ENCODE results near the gene TNK2. TPM values are rescaled to one million over a fixed set of nuclear protein-coding genes. Genes with fewer than 3 reads are reported as not detected.

TNK2 gene
- total and polyA plus RNA-seq, 2 donors (not counting 3 experiments of a cell fraction or from before 2014, with no cell fraction given): 18.6 to 71.6 TPM

- dilution Hi-C loops (cut with MboI; ENCODE audit: extremely low pct_ligation_motif_present, low sequenced_read_pairs): no loop called here
- H4K20me1 ChIP-seq (replicated peaks; ENCODE audit: control insufficient read depth, extremely low read depth, insufficient read depth, low read length): no peaks in the 10 kb centered on the region
- no peaks in the 10 kb centered on the region for H3K9me1 ChIP-seq (replicated peaks; ENCODE audit: control insufficient read depth, extremely low read depth, insufficient read depth, low read length)
- H2AFZ ChIP-seq (ENCODE audit: low read depth, low read length): no peak overlapping the region
- FAIRE-seq: no peak
- no peak for DNase-seq (ENCODE audit: low read depth, low spot score)
- TF ChIP-seq CTCF (IDR thresholded peaks at IDR 0.05; ENCODE audit: extremely low read depth in 1 of 2, insufficient read depth in 1 of 2, low read depth in 1 of 2, low read length in 2 of 2) (no peak), MAX (IDR thresholded peaks at IDR 0.05; ENCODE audit: insufficient read depth, insufficient read length) (no peak), POLR2A (IDR thresholded peaks at IDR 0.05; ENCODE audit: low read depth, low read length) (no peak), MYC (IDR thresholded peaks at IDR 0.05; ENCODE audit: low read depth, low read length) (no peak), POLR2AphosphoS5 (IDR thresholded peaks at IDR 0.05; ENCODE audit: insufficient read depth, low read depth, low read length) (no peak), EZH2 (IDR thresholded peaks at IDR 0.05; ENCODE audit: borderline replicate concordance, low read depth, low read length, severe bottlenecking) (no peak), JUN (IDR thresholded peaks at IDR 0.05; ENCODE audit: borderline replicate concordance, insufficient read depth, insufficient read length, low read depth) (no peak), GATA2 (IDR thresholded peaks at IDR 0.05; ENCODE audit: insufficient read depth, insufficient read length, low read depth, low read length) (no peak), FOS (IDR thresholded peaks at IDR 0.05; ENCODE audit: borderline replicate concordance, insufficient read depth, low read length) (no peak)
- no TSS peak for BruUV-seq (replicated peaks)
- no peaks in the 10 kb centered on the region for H3K36me3 ChIP-seq (ENCODE audit: control insufficient read depth in 2 of 2, extremely low read depth in 1 of 2, insufficient read depth in 2 of 2, low read length in 2 of 2)
- intact Hi-C loops (cut with micrococcal nuclease): no loop called here
- H3K4me3 ChIP-seq (replicated peaks in 1 of 3; ENCODE audit: insufficient read depth in 1 of 3, low read depth in 1 of 3, low read length in 3 of 3): no peak overlapping the region
- CTCF ChIA-PET: interaction anchor here (0.6 to 6.7 kb wide), 7 partner anchors 9 to 63 kb away, joined by 3 to 147 read pairs (median 8); no protein-coding TSS in a partner anchor
- no peak overlapping the region for H3K27ac ChIP-seq (ENCODE audit: insufficient read depth, low read depth, low read length)
- H3K27me3 ChIP-seq (ENCODE audit: control insufficient read depth in 2 of 2, insufficient read depth in 2 of 2, low read length in 2 of 2): peaks cover 5 to 7% of the 10 kb centered on the region in 2 experiments
- no peaks in the 10 kb centered on the region for H3K9me3 ChIP-seq (replicated peaks; ENCODE audit: control insufficient read depth, insufficient read depth, low read length)
- no peak overlapping the region for H3K4me2 ChIP-seq (ENCODE audit: insufficient read depth, low read length)
- H3K9ac ChIP-seq (replicated peaks; ENCODE audit: extremely low read depth, insufficient read depth, low read length): no peak overlapping the region
- H3K4me1 ChIP-seq (ENCODE audit: control insufficient read depth, extremely low read depth, insufficient read depth, low read length): no peaks in the 10 kb centered on the region
- POLR2A ChIA-PET: no interaction called here
- no peaks in the 10 kb centered on the region for H3K79me2 ChIP-seq (ENCODE audit: control insufficient read depth, insufficient read depth, low read length)
Observed at GRCh38 chr3:195911946-195912270, 3.6 kb upstream of the TNK2 start.

All from endothelial cell of umbilical vein (primary cell).